Keratinocyte (primary cell): ENCODE measurements around the gene GNAT3. TPM values are rescaled to one million over a fixed set of nuclear protein-coding genes. Genes with fewer than 3 reads are reported as not detected.
A peak's percentile ranks its signal among the peaks of the same experiment; 100 is the strongest.

ENCODE experiments used
- DNase-seq: peaks from one replicate; pipeline ENCODE4 v3.0.0-alpha.2; 2011; ENCODE audit warnings: low read depth, missing footprints, low spot score
- FAIRE-seq: peaks from 2 replicates; lab custom pipeline; 2011; peaks lifted over from hg19 to GRCh38; lab: Jason Lieb, UNC
- H2AFZ ChIP-seq: 2 replicates; pipeline ENCODE4 v1.6.0; 2012; ENCODE audit warnings: low read length, control low read depth, inconsistent platforms; ENCODE audit not compliant: control insufficient read depth
- H3K27ac ChIP-seq: 2 replicates; pipeline ENCODE4 v1.5.1; 2011; ENCODE audit warnings: low read length; ENCODE audit not compliant: control insufficient read depth, insufficient read depth
- H3K27me3 ChIP-seq: 3 replicates; pipeline ENCODE4 v1.6.0; 2011; ENCODE audit warnings: low read length; ENCODE audit not compliant: control insufficient read depth, insufficient read depth; ENCODE audit errors: extremely low read depth
- H3K36me3 ChIP-seq, 2 experiments: 2 replicates in 1 of 2; 3 replicates in 1 of 2; pipeline ENCODE4 v1.5.1; 2011; ENCODE audit warnings: low read length in 2 of 2, mild to moderate bottlenecking in 1 of 2; ENCODE audit not compliant: control insufficient read depth in 2 of 2, insufficient read depth in 2 of 2; ENCODE audit errors: extremely low read depth in 1 of 2
- H3K4me1 ChIP-seq: 3 replicates; pipeline ENCODE4 v1.5.1; 2011; ENCODE audit warnings: low read length; ENCODE audit not compliant: control insufficient read depth, insufficient read depth; ENCODE audit errors: extremely low read depth
- H3K4me2 ChIP-seq: 3 replicates; pipeline ENCODE4 v1.6.0; 2011; ENCODE audit warnings: low read depth, low read length; ENCODE audit not compliant: control insufficient read depth, insufficient read depth; ENCODE audit errors: extremely low read depth
- H3K4me3 ChIP-seq, 3 experiments: fragments of 200-600 bp in 1 of 3; sonication (generic) in 1 of 3; 2 replicates in 2 of 3; 3 replicates in 1 of 3; pipeline ENCODE4 v1.5.1; 2011 to 2016; ENCODE audit warnings: low read length in 3 of 3, mild to moderate bottlenecking in 3 of 3, control low read depth in 2 of 3, inconsistent platforms in 1 of 3, low read depth in 1 of 3, mixed read lengths in 1 of 3, mixed run types in 1 of 3, moderate library complexity in 1 of 3; ENCODE audit not compliant: control insufficient read depth in 2 of 3, insufficient read depth in 2 of 3; ENCODE audit errors: extremely low read depth in 1 of 3
- H3K79me2 ChIP-seq: 2 replicates; pipeline ENCODE4 v1.6.0; 2012; ENCODE audit warnings: low read length; ENCODE audit not compliant: control insufficient read depth, insufficient read depth
- H3K9ac ChIP-seq: 3 replicates; pipeline ENCODE4 v1.6.0; 2011; ENCODE audit warnings: low read length; ENCODE audit not compliant: control insufficient read depth, insufficient read depth; ENCODE audit errors: extremely low read depth
- H3K9me1 ChIP-seq: 3 replicates; pipeline ENCODE4 v1.6.0; 2011; ENCODE audit warnings: low read length; ENCODE audit not compliant: control insufficient read depth, insufficient read depth; ENCODE audit errors: extremely low read depth
- H3K9me3 ChIP-seq: 2 replicates; pipeline ENCODE4 v1.5.1; 2012; ENCODE audit warnings: low read depth, low read length; ENCODE audit not compliant: control insufficient read depth
- H4K20me1 ChIP-seq: 3 replicates; pipeline ENCODE4 v1.6.0; 2011; ENCODE audit warnings: low read length; ENCODE audit not compliant: control insufficient read depth, insufficient read depth; ENCODE audit errors: extremely low read depth
- EZH2 ChIP-seq: IDR thresholded peaks from one replicate; pipeline ENCODE4 v1.6.1; 2012; ENCODE audit warnings: inconsistent platforms, mild to moderate bottlenecking, low read length, moderate library complexity
- dilution Hi-C: fragments of 300-500 bp; cut with MboI; formaldehyde crosslinking; loops from one replicate; pipeline ENCODE4 v1.7.0; 2020; ENCODE audit warnings: low sequenced_read_pairs; ENCODE audit not compliant: extremely low pct_ligation_motif_present
- polyA plus RNA-seq, 5 experiments: library from polyadenylated mRNA; depleted of rRNA in 3 of 5; stranded (reverse) in 3 of 5; stranded (forward) in 1 of 5; unstranded in 1 of 5; fragments of >200 nt; gene quantifications; 1 replicate in 1 of 5; 2 replicates in 3 of 5; 3 replicates in 1 of 5; pipeline versions ENCODE4 v1.2.1 to v1.2.3, GENCODE V29; 2011 to 2012; ENCODE audit warnings: missing spikeins in 2 of 5, low read depth in 1 of 5, low replicate concordance in 1 of 5
- TF ChIP-seq, protein P1 (sequence below), 3 experiments: IDR thresholded peaks in 1 of 3; conservative IDR thresholded peaks in 1 of 3; optimal IDR thresholded peaks in 1 of 3; 2 replicates in 2 of 3; 3 replicates in 1 of 3; pipeline versions ENCODE3 to v1.5.1; 2011; ENCODE audit warnings: low read length in 3 of 3, mild to moderate bottlenecking in 3 of 3, moderate library complexity in 2 of 3, control low read depth in 1 of 3, inconsistent platforms in 1 of 3; ENCODE audit not compliant: insufficient read depth in 2 of 3; ENCODE audit errors: extremely low read depth in 1 of 3

Gene GNAT3
- polyA plus RNA-seq, 1 donor (not counting 4 experiments of a cell fraction or from before 2014, with no cell fraction given), result not detected

GRCh38 chr7:80499350-80499953 lies 12.4 kb downstream of the GNAT3 start:
- peak overlapping the region; percentile 59 for H2AFZ ChIP-seq
- FAIRE-seq (peak; percentile 97), DNase-seq (peak; percentile 84)
- H3K27me3 ChIP-seq, result no peaks in the 10 kb centered on the region
- no peaks in the 10 kb centered on the region for H4K20me1 ChIP-seq
- no peaks in the 10 kb centered on the region for H3K36me3 ChIP-seq
- no peaks in the 10 kb centered on the region for H3K9me1 ChIP-seq
- TF ChIP-seq EZH2, result no peak
- TF ChIP-seq, protein P1, sequence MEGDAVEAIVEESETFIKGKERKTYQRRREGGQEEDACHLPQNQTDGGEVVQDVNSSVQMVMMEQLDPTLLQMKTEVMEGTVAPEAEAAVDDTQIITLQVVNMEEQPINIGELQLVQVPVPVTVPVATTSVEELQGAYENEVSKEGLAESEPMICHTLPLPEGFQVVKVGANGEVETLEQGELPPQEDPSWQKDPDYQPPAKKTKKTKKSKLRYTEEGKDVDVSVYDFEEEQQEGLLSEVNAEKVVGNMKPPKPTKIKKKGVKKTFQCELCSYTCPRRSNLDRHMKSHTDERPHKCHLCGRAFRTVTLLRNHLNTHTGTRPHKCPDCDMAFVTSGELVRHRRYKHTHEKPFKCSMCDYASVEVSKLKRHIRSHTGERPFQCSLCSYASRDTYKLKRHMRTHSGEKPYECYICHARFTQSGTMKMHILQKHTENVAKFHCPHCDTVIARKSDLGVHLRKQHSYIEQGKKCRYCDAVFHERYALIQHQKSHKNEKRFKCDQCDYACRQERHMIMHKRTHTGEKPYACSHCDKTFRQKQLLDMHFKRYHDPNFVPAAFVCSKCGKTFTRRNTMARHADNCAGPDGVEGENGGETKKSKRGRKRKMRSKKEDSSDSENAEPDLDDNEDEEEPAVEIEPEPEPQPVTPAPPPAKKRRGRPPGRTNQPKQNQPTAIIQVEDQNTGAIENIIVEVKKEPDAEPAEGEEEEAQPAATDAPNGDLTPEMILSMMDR (optimal IDR thresholded peaks at IDR 0.05 in 1 of 3, IDR thresholded peaks at IDR 0.05 in 1 of 3, conservative IDR thresholded peaks at IDR 0.05 in 1 of 3; ENCODE audit: extremely low read depth in 1 of 3, insufficient read depth in 2 of 3, low read length in 3 of 3), result no peak
- H3K4me2 ChIP-seq, result peak overlapping the region; percentile 84
- H3K27ac ChIP-seq, result peak overlapping the region; percentile 95
- no peaks in the 10 kb centered on the region for H3K9me3 ChIP-seq
- H3K4me3 ChIP-seq, result peak overlapping the region in 2 of 3 experiments; percentile 12 to 32
- dilution Hi-C loops, result no loop called here
- H3K79me2 ChIP-seq, result no peaks in the 10 kb centered on the region
- peaks cover 25% of the 10 kb centered on the region for H3K4me1 ChIP-seq
- peak overlapping the region; percentile 75 for H3K9ac ChIP-seq

GRCh38 chr7:80498481-80499349 lies 13.1 kb downstream of the GNAT3 start:
- Histone ChIP-seq H3K9me1 (no peaks in the 10 kb centered on the region), H3K4me3 (peak overlapping the region in 2 of 3 experiments; percentile 20 to 32), H3K27ac (peak overlapping the region; percentile 95), H3K79me2 (no peaks in the 10 kb centered on the region), H3K4me2 (peak overlapping the region; percentile 84), H3K9ac (peak overlapping the region; percentile 75), H3K9me3 (no peaks in the 10 kb centered on the region), H3K27me3 (no peaks in the 10 kb centered on the region), H2AFZ (peak overlapping the region; percentile 59), H3K36me3 (no peaks in the 10 kb centered on the region), H4K20me1 (no peaks in the 10 kb centered on the region), H3K4me1 (peaks cover 25% of the 10 kb centered on the region)
- TF ChIP-seq, protein P1 (optimal IDR thresholded peaks at IDR 0.05 in 1 of 3, IDR thresholded peaks at IDR 0.05 in 1 of 3, conservative IDR thresholded peaks at IDR 0.05 in 1 of 3; ENCODE audit: extremely low read depth in 1 of 3, insufficient read depth in 2 of 3, low read length in 3 of 3), result no peak
- no peak for TF ChIP-seq EZH2
- DNase-seq (no peak), FAIRE-seq (no peak)
- dilution Hi-C loops, result no loop called here
